HFF-Myc (cell line): ENCODE measurements around the gene SHROOM4.

ENCODE experiments used
- DNase-seq: peaks from one replicate; pipeline ENCODE4 v3.0.0-alpha.2; 2011; ENCODE audit warnings: low read depth; ENCODE audit errors: extremely low read depth
- H3K4me3 ChIP-seq: replicated peaks from 2 replicates; pipeline ENCODE4 v1.5.1; 2011; ENCODE audit warnings: low read depth, mild to moderate bottlenecking, control low read depth, low read length
- CTCF ChIP-seq: IDR thresholded peaks from 2 replicates; pipeline ENCODE4 v1.5.1; 2012; ENCODE audit warnings: mild to moderate bottlenecking, low read depth, low read length, control low read depth; ENCODE audit errors: missing control alignments

SHROOM4 gene

GRCh38 chrX:50629774-50630173, 184.2 kb downstream of the SHROOM4 start:
- H3K4me3 ChIP-seq = no peak overlapping the region
- DNase-seq = no peak
- TF ChIP-seq CTCF = no peak

- no peak for DNase-seq
- TF ChIP-seq CTCF = no peak
- H3K4me3 ChIP-seq = no peak overlapping the region
These were observed 186.3 kb downstream of the SHROOM4 start for GRCh38 chrX:50627696-50628095.

- H3K4me3 ChIP-seq = no peak overlapping the region
- DNase-seq = no peak
- TF ChIP-seq CTCF = no peak
These were observed 187.6 kb downstream of the SHROOM4 start for GRCh38 chrX:50626432-50626831.

DNA sequence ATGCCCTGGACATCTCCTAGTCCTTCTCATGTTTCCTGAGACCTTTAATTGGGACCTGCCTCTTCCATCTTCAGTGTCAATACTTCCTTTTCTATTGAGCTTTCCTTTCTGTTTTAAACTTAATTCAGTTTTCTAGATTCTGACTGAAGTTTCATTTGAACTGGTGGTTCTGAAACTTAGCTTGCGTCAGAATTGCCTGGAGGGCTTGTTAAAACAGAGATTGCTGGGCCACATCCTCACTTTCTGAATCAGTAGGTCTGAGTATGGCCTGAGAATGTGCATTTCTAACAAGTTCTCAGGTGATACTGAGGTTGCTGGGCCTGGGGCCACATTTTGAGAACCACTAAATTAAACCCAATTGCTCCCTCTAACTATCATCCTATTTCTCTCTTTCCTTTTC, 191.2 kb downstream of the SHROOM4 start:
- TF ChIP-seq CTCF = no peak
- DNase-seq = no peak
- H3K4me3 ChIP-seq = no peak overlapping the region

GRCh38 chrX:50618788-50619558, 195.0 kb downstream of the SHROOM4 start:
- no peak overlapping the region for H3K4me3 ChIP-seq
- TF ChIP-seq CTCF = no peak
- no peak for DNase-seq

GRCh38 chrX:50617183-50617582, 196.8 kb downstream of the SHROOM4 start:
- no peak for DNase-seq
- H3K4me3 ChIP-seq = no peak overlapping the region
- no peak for TF ChIP-seq CTCF

- H3K4me3 ChIP-seq = no peak overlapping the region
- DNase-seq = no peak
- no peak for TF ChIP-seq CTCF
These were observed 198.3 kb downstream of the SHROOM4 start for GRCh38 chrX:50615570-50616158.
